ENCODE results near the gene TEX29.

- TF ChIP-seq, protein P1, sequence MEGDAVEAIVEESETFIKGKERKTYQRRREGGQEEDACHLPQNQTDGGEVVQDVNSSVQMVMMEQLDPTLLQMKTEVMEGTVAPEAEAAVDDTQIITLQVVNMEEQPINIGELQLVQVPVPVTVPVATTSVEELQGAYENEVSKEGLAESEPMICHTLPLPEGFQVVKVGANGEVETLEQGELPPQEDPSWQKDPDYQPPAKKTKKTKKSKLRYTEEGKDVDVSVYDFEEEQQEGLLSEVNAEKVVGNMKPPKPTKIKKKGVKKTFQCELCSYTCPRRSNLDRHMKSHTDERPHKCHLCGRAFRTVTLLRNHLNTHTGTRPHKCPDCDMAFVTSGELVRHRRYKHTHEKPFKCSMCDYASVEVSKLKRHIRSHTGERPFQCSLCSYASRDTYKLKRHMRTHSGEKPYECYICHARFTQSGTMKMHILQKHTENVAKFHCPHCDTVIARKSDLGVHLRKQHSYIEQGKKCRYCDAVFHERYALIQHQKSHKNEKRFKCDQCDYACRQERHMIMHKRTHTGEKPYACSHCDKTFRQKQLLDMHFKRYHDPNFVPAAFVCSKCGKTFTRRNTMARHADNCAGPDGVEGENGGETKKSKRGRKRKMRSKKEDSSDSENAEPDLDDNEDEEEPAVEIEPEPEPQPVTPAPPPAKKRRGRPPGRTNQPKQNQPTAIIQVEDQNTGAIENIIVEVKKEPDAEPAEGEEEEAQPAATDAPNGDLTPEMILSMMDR (IDR thresholded peaks at IDR 0.05; ENCODE audit: poor library complexity, severe bottlenecking): no peak
- TF ChIP-seq, protein P2, sequence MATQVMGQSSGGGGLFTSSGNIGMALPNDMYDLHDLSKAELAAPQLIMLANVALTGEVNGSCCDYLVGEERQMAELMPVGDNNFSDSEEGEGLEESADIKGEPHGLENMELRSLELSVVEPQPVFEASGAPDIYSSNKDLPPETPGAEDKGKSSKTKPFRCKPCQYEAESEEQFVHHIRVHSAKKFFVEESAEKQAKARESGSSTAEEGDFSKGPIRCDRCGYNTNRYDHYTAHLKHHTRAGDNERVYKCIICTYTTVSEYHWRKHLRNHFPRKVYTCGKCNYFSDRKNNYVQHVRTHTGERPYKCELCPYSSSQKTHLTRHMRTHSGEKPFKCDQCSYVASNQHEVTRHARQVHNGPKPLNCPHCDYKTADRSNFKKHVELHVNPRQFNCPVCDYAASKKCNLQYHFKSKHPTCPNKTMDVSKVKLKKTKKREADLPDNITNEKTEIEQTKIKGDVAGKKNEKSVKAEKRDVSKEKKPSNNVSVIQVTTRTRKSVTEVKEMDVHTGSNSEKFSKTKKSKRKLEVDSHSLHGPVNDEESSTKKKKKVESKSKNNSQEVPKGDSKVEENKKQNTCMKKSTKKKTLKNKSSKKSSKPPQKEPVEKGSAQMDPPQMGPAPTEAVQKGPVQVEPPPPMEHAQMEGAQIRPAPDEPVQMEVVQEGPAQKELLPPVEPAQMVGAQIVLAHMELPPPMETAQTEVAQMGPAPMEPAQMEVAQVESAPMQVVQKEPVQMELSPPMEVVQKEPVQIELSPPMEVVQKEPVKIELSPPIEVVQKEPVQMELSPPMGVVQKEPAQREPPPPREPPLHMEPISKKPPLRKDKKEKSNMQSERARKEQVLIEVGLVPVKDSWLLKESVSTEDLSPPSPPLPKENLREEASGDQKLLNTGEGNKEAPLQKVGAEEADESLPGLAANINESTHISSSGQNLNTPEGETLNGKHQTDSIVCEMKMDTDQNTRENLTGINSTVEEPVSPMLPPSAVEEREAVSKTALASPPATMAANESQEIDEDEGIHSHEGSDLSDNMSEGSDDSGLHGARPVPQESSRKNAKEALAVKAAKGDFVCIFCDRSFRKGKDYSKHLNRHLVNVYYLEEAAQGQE (IDR thresholded peaks at IDR 0.05; ENCODE audit: borderline replicate concordance): no peak
- TF ChIP-seq POLR2AphosphoS5 (IDR thresholded peaks at IDR 0.05): no peak
- no peak for TF ChIP-seq SMC3 (conservative IDR thresholded peaks at IDR 0.05; ENCODE audit: poor library complexity)
- no peak for TF ChIP-seq MXI1 (conservative IDR thresholded peaks at IDR 0.05; ENCODE audit: poor library complexity, severe bottlenecking)
- no peak for TF ChIP-seq RAD21 (conservative IDR thresholded peaks at IDR 0.05)
- no peak for TF ChIP-seq EZH2 (IDR thresholded peaks at IDR 0.05; ENCODE audit: borderline replicate concordance, insufficient read depth, low read length, poor library complexity, severe bottlenecking)
- TF ChIP-seq EP300 (conservative IDR thresholded peaks at IDR 0.05; ENCODE audit: poor library complexity, severe bottlenecking): no peak
- no peak for TF ChIP-seq TAF1 (IDR thresholded peaks at IDR 0.05; ENCODE audit: low read depth)
Measured at GRCh38 chr13:111371720-111372119, 51.3 kb downstream of the TEX29 start.
